Measurements from ENCODE around the gene GJB1.

DNA sequence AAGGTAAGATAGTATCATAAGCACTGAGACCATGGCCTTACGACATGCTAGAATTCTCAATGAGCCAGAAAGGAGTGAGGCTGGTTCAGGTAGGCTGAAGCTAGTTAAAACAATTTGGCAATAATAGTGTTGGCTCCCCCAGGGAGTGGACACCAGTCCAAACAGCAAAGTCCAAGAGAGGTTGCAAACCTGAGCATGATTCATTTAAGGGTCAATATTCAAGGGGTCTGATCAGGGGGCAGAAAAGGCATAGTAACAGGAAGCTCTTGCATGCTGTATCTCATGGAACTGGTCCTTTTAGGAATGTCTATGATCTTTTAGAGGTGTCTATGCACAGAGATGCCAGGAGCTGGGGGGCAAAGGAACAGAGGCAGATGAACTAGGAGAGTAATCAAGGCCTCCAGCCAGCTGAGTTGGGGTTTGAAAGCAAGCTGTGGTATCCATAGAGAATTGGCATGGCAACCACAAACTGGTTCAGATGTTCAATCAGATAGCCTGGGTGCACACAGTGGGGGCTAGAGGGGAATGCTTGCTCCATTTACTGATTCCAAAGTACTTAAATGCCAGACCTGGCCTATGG is 5.1 kb downstream of the GJB1 start:
- TF ChIP-seq, protein P1, sequence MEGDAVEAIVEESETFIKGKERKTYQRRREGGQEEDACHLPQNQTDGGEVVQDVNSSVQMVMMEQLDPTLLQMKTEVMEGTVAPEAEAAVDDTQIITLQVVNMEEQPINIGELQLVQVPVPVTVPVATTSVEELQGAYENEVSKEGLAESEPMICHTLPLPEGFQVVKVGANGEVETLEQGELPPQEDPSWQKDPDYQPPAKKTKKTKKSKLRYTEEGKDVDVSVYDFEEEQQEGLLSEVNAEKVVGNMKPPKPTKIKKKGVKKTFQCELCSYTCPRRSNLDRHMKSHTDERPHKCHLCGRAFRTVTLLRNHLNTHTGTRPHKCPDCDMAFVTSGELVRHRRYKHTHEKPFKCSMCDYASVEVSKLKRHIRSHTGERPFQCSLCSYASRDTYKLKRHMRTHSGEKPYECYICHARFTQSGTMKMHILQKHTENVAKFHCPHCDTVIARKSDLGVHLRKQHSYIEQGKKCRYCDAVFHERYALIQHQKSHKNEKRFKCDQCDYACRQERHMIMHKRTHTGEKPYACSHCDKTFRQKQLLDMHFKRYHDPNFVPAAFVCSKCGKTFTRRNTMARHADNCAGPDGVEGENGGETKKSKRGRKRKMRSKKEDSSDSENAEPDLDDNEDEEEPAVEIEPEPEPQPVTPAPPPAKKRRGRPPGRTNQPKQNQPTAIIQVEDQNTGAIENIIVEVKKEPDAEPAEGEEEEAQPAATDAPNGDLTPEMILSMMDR (conservative IDR thresholded peaks at IDR 0.05; ENCODE audit: low read depth, low read length): no peak
- TF ChIP-seq EZH2 (IDR thresholded peaks at IDR 0.05; ENCODE audit: borderline replicate concordance, low read depth, low read length, poor library complexity, severe bottlenecking): no peak

All from A673 (cell line).